KBM-7 (cell line): ENCODE data around the gene SCGN.
A peak's percentile ranks its signal among the peaks of the same experiment; 100 is the strongest.

Source experiments
- DNase-seq: peaks from one replicate; pipeline ENCODE4 v3.0.0-alpha.2; 2015
- in situ Hi-C: fragments of 300-500 bp; cut with MboI; formaldehyde crosslinking; loops from 2 replicates; pipeline ENCODE4 v1.14.3; 2020; ENCODE audit warnings: low sequenced_read_pairs, low pct_unique_long_range_greater_than_20kb, mixed read lengths

Gene SCGN

GRCh38 chr6:25652007-25652515, at the start of gene SCGN:
TSS of gene SCGN (plus strand) at chr6:25652215. CDS start at chr6:25652404, 189 bp downstream.
- peak; percentile 34 for DNase-seq
- in situ Hi-C loops: no loop called here

DNA sequence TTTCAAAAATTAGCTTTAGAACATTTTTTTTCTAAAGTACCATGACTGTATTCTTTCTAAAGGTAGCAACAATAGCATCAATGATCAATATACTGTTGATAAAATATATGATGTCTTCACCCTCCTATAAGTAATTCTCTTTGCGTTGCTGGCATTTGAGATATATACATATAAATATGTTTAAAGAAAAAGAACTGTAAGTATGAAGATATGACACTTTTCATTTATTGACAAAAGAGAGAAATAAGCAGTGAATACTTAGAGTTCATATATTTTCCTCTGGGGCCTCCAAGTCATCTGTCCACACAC, 49.4 kb upstream of the SCGN start:
- in situ Hi-C loops: no loop called here
- DNase-seq: no peak

DNA sequence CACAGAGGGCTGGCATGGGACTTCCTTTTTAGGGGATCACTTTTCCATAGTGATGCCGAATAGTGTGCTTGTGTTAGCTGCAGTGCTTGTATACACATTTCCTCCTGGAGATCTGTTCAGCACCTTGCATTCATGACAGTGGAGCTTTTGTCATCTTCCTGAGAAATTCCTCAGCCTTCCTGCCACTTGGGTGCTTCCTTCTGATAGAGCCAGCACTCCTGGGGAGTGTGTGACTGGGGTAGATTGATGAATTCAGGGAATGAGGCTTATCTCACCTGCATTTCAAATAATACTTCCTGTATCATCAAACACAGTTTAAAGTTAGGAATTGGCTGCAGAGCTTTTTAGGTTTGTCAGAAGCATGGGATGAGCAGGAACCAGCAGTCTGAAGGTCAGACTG, 48.8 kb upstream of the SCGN start:
- in situ Hi-C loops: no loop called here
- DNase-seq: no peak

GRCh38 chr6:25606151-25606550, 45.9 kb upstream of the SCGN start:
- no peak for DNase-seq
- in situ Hi-C loops: no loop called here

DNA sequence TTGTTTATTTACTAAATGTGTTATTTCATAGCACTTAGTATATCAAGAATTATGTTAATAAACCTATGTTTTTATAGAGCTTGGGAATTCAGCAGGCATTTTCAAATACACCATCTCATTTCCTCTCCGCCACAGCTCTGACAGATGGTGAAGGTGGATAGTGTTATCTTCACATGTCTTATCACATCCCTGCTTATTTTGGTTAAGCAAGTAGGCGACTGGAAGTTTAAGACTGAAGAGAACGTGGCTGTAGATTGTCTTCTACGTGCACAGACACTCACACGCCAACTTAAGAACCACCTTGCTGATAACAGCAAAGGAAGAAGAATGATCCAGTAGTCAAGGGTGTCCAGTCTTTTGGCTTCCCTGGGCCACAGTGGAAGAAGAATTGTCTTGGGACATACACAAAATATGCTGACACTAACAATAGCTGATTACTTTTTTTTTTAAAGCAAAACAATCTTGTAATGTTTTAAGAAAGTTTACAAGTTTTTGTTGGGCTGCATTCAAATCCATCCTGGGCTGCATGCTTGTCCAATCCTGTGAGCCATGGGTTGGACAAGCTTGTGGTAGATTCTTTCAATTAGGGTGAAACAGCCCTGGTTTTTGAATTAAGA, 43.3 kb upstream of the SCGN start:
- DNase-seq: peak; percentile 22

DNA sequence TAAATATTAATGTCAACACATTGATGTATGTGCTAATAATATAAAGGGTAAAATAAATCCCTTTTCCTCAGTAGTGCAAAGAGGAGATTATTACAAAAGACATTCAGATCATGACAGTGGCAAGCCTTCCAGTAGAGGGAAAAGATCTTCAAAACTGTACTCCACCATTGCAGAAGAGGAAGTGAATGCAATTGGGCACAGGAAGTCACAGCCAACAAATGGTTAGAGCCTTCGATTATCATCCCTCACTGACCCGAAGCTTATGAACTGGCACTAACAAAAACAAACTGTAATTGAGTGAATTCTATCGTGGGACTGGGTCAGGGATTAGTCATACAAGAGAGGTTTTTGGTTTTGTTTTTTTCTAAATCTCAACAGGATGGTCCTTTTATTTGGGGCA, 39.3 kb upstream of the SCGN start:
- in situ Hi-C loops: no loop called here
- DNase-seq: peak; percentile 31

More for the DNA sequence above, 43.3 kb upstream of the SCGN start:
- in situ Hi-C loops: no loop called here

GRCh38 chr6:25613415-25613814, 38.6 kb upstream of the SCGN start:
- DNase-seq: no peak
- in situ Hi-C loops: no loop called here

- DNase-seq: no peak
- in situ Hi-C loops: no loop called here
These were observed 38.0 kb upstream of the SCGN start for GRCh38 chr6:25614052-25614451.

- DNase-seq: no peak
- in situ Hi-C loops: no loop called here
These were observed 36.5 kb upstream of the SCGN start for GRCh38 chr6:25615471-25615870.

DNA sequence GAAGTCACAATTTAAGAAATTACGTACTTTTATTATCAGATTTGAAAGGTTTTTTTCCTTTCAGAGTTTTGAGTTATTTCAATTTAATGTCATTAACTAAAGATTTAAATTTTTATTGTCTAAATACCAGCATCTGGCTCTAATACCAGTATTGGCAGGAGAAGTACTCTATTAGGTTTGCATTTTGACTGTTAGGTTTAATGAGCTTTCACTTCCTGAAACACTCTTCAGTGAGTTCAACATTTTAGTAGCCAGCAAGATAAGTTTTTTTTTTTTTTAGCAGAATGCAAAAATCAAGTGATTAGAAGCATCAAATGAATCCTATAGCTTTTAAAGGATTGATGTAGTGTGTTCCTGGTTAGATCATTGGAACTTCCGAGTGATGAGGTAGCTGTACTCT, 34.0 kb upstream of the SCGN start:
- in situ Hi-C loops: no loop called here
- DNase-seq: no peak

DNA sequence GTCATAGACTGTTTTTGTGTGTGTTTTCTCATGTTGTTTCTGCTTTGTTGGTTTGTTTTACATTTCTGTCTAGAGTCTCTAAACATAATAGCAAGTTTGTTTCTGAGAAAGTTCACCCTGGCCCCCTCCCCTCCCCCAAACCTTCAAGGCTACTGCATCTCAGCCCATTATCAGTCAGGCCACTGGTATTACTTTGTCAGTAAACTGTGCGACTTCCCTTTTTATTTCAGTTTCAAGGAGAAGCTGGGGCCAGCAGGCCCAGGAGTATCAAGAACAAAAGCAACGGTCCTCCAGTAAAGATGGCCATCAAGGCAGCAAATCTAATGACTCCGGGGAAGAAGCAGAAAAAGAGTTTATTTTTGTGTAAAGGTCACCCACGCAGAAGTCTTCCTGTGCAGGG, 32.8 kb upstream of the SCGN start:
- peak; percentile 23 for DNase-seq
- in situ Hi-C loops: no loop called here

- no peak for DNase-seq
- in situ Hi-C loops: no loop called here
These were observed 31.6 kb upstream of the SCGN start for GRCh38 chr6:25620391-25620790.

DNA sequence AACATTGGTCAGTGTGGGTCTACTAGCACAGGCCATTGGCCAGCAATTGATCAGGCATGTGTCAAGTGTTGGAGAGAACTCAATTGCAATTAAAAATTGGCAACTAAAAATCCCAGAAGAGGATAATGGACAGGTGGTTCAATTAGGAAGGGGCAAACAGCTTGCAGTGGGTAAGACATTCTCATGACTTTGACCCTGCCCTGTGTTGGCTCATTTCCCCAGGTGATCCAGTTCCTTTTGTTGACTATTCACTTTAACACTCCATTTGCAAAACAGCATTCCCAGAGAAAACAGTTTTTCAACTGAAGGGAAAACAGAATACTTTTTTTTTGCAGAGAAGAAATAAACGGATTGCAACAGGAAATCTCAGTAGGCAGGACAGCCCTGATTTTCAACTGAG, 28.9 kb upstream of the SCGN start:
- in situ Hi-C loops: no loop called here
- DNase-seq: no peak

DNA sequence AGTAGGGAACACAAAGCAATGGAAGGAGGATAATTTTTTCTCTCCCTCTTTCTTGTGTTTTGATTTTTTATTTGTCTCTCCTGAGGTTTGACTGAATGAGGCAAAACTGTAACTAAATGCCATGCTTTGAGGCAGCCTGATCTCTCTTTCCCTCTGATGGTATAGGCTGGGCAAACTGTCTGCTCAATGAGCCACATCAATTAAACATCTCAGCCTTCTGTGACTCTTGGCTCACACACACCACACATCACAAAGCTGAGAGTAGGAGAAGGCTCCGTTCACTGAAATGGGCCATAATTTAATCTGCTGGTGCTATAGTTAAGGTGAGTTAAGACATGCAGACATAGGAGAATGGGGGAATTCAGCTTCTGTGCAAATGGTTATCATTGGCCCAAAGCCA, 28.1 kb upstream of the SCGN start:
- DNase-seq: no peak
- in situ Hi-C loops: no loop called here

GRCh38 chr6:25627001-25627400, 25.0 kb upstream of the SCGN start:
- in situ Hi-C loops: no loop called here
- no peak for DNase-seq

GRCh38 chr6:25628471-25629197, 23.4 kb upstream of the SCGN start:
- DNase-seq: no peak
- in situ Hi-C loops: no loop called here

DNA sequence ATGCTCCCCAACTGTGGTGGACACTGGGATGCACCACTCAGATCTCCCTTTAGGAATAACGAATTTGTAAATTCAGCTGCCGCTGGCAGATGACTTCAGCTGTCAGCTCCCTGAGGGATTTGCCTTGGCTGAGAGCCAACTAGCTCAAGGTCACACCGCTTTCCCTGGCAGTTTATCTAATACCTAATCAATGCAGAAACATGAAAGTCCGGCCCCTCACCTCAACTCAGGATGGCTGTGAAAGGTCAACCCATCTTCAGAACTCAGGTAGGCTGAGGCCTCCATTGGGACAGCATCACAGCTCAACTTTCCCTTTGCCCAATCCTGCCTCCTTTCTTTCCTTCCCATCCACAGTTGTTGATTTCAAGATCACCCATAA, 22.8 kb upstream of the SCGN start:
- in situ Hi-C loops: no loop called here
- DNase-seq: no peak

DNA sequence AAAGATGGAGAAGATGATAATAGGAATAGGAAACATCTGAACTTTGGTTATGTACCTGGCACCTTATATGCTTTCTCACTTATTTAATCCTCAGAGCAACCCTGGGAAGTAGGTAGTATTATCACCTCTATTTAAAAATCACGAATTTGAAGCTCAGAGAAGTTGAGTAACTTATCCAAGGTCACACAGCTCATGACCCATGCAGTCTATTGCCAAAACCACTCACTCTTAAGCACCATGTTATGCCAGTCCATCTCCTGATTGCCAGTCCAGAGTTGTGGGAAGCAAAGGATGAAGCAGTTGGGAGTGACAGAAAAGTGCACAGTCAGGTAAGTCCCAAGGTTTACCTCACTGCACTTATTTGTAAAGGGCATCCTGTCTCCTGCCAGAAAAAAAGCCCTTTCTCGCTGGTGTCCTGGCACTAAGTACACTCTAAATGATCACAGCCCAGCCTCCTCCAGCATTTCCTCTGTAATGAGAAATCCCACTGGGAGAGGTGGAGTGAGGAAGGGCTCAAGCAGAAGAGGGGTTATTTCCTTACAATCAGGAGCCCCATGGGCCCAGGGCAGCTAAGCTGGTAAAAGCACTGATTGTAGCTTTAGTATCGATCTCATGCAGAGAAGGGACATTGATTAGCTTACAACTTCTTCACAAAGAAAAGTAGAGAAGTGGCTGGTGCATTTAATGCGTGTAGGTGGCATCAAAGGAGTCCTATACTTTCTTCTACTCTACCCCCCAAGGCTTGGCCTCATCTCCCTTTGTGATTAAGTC, 21.3 kb upstream of the SCGN start:
- DNase-seq: no peak
- in situ Hi-C loops: no loop called here

- in situ Hi-C loops: no loop called here
- DNase-seq: no peak
These were observed 16.1 kb upstream of the SCGN start for GRCh38 chr6:25635886-25636317.

DNA sequence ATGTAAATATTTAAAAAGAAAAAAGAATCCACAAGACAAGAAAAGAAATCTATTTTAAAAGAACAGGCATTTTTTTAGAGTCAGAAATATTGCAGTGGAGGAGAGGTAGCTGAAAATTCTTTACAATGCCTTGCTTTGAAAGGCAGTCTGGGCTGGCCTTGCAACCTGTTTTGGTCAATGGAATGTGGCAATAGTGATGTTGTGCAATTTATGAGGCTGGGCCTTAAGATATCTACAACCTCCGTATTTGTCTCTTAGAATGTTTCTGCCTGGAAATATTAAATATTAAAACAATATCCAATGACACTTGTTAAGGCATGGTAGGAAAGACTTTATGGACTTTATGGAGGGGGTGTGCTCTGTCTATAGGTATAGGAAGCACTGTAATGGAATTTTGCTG, 14.8 kb upstream of the SCGN start:
- in situ Hi-C loops: no loop called here

More for the DNA sequence above, 14.8 kb upstream of the SCGN start:
- no peak for DNase-seq
